IPS-18c (cell line): Measurements from ENCODE around the gene SORBS1.

Experiments used
- H3K4me3 ChIP-seq: 2 replicates; pipeline ENCODE4 v1.7.0; 2013; ENCODE audit warnings: low read depth, mild to moderate bottlenecking, low read length, moderate library complexity; ENCODE audit not compliant: insufficient read depth
- H3K9me3 ChIP-seq: one replicate; pipeline ENCODE4 v1.6.1; 2013; ENCODE audit warnings: mild to moderate bottlenecking, low read length, moderate library complexity; ENCODE audit not compliant: control insufficient read depth, insufficient read depth

Gene SORBS1

DNA sequence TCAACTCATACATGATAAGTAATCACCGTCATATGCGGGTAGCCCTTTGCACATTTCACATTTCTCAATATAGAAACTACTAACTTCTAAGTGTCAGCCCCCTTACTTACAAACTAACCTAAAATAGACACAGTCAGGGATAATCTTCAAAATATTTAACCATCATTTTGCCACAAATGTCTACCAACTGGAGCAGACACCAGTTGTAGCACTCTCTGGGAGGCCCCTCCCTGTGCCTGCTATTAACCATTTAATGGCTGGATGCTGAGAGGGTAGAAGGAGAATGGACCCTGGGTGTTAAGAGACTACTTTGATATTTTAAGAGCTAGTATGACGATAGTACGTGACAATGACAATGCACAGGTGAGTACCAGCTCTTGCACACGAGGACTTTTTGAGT, 116.4 kb downstream of the SORBS1 start:
- Histone ChIP-seq H3K4me3 (no peak overlapping the region), H3K9me3 (no peaks in the 10 kb centered on the region)

DNA sequence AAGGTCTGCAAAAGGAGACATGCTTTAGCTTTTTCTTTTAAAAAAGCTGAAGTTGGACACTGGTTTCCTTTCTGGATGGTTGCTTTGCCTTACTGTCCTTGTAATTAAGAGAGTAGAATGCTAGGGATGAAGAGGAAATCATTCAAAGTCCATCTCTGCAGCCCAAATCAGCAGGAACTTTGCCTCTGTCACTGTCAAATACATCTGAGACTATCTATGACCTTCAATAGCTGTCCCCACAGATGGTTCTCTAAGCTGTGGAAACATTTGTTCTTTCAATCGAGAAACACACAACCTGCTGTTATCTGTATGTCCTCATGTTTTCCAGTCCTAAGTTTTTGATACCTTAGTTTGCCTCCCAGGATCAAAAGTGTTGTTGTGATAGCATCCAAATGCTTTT, 117.5 kb downstream of the SORBS1 start:
- no peak overlapping the region for H3K4me3 ChIP-seq
- H3K9me3 ChIP-seq = no peaks in the 10 kb centered on the region

- H3K9me3 ChIP-seq = no peaks in the 10 kb centered on the region
Measured at GRCh38 chr10:95442341-95442740, 118.8 kb downstream of the SORBS1 start.

DNA sequence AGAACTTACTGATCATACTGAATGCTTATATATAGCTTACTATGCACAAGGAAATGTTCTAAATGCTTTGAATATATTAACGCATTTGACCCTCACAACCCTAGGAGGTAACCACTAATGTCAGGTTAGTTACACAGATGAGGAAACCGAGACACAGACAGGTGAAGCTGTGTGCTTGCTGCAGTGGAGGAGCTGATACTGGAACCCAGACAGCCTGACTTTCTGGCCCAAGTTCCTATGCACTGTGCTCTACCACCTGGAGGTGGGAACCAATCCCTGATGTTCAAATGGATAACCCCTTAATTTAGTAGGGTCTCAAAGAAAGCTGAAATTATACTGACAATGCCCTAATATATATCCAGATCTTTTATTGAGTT, 119.6 kb downstream of the SORBS1 start:
- Histone ChIP-seq H3K4me3 (no peak overlapping the region), H3K9me3 (no peaks in the 10 kb centered on the region)

More at GRCh38 chr10:95442341-95442740, 118.8 kb downstream of the SORBS1 start:
- no peak overlapping the region for H3K4me3 ChIP-seq

DNA sequence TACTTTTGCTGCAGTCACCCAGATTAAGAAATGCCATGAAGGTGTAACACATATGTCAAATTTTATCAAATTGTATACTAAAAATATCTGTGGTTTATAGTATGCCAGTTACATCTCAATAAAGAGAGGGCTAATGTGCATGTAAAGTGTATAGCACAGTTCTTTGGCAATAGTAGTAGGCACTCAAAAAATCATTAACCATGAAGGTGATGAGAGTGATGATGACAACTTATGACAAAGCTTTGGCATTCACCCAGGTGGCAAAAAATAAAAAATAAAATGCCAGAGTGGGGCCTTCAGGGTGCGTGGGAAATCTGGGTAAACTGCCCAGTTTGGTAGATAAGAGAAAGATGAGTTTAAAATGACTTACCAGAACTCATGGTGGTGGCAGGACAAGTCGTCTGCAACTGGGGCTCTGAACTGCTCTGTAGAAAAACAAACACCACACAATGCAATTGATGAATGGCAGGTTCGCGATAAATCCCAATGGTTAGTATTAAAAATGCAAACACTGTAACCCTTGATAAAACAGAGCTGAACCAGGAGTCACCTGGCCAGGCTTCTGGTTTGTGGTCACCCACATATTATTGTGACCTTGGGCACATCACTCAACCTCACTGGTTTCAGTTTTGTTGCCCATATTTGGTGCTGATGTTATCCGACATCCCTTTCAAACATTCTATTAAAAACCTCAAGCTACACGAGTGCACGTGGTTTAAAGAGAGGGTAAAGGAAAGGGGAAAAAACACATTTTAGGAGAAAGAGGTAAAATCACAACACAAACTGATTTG, 120.2 kb downstream of the SORBS1 start:
- Histone ChIP-seq H3K4me3 (no peak overlapping the region), H3K9me3 (no peaks in the 10 kb centered on the region)

GRCh38 chr10:95440038-95440725, 121.0 kb downstream of the SORBS1 start:
- no peaks in the 10 kb centered on the region for H3K9me3 ChIP-seq
- no peak overlapping the region for H3K4me3 ChIP-seq

DNA sequence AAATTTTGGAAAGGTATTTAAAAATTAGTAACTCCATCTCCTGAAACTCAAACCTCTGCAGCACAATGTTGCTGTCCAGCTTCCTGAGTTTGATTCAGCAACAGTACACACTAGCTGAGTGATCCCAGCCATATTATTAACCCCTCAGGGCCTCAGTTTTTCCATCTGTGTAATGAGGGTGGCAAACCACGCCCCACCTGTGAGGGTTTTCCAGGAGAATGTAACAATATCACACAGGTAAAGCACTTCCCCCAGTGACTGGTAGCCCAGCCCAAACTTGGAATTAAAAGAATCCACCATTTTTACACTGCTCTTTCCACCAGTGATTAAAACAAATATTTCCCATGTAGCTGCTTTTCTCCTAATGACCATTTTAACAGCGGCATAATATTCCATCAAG, 122.4 kb downstream of the SORBS1 start:
- Histone ChIP-seq H3K4me3 (no peak overlapping the region), H3K9me3 (no peaks in the 10 kb centered on the region)

DNA sequence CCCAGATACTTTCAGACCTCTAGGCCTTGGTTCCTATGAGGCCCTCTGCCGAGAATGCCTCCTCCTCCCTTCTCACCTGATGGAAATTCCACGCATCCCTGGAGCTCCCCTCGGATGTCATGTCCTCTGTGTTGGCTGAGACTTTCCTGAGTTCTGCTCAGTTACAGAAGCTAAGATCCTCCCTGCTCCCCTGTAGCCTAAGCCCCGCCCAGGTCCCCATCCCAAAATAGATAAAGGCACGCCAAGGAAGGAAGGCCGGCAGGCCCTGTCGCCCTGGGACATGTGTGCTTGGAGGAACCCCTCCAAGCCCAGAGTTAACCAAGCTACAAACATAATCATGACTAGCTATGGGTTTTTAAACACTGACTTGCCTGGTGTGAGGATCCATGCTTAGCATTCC, 123.5 kb downstream of the SORBS1 start:
- no peak overlapping the region for H3K4me3 ChIP-seq

DNA sequence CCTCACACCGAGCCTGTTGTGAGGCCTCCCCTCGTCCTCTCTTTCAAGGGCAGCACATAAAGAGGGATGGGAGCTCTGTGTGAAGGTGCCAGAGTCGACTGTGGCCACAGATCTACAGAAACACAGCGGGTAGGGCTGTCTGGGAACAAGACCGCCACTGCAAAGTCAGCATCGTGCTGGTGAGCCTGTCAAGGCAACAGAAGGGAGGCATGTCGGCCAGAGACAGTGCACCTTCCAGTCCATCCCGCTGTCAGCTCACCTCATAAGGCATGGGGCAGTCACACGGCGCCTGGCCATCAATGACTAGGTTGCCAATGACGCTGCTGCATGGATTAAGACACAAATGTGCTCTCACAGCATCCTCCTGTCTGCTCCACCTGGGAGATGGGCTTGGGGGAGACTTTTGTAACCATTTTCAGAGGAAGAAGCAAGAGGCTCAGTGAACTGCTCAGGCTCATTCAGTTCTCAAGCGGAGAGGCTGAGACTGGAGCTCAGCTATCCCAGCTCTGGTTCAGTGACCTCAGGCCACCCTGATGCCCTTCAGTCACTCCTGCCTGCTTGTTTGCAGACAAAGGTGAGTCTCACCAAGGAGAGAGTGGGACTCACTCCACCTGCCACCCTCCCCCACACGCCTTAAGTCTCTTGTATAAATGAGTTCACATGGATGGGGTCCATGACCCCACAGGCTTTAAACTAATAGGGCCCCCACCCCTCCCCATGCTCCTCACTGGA, 125.5 kb downstream of the SORBS1 start:
- H3K4me3 ChIP-seq = no peak overlapping the region
- H3K9me3 ChIP-seq = no peaks in the 10 kb centered on the region

More for the DNA sequence above, 123.5 kb downstream of the SORBS1 start:
- no peaks in the 10 kb centered on the region for H3K9me3 ChIP-seq

DNA sequence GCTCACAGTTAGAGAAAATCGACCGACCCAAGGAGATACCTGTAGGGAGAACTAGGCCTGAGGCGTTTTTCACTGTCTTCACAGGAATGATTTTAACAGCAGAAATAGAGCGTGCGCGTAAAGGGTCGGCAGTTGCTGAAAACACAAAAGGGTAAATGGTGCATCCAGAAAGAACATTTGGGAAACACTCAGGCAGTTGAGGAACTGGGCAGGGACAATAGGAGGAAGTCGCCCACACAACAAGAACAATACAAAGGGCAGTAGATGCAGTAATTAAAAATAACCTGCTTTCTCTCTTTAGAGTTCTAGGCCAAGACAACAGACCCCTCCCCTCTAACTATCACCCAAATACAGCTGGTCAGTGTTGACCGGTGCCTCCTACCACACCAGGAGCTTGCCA, 126.6 kb downstream of the SORBS1 start:
- Histone ChIP-seq H3K4me3 (no peak overlapping the region), H3K9me3 (no peaks in the 10 kb centered on the region)

DNA sequence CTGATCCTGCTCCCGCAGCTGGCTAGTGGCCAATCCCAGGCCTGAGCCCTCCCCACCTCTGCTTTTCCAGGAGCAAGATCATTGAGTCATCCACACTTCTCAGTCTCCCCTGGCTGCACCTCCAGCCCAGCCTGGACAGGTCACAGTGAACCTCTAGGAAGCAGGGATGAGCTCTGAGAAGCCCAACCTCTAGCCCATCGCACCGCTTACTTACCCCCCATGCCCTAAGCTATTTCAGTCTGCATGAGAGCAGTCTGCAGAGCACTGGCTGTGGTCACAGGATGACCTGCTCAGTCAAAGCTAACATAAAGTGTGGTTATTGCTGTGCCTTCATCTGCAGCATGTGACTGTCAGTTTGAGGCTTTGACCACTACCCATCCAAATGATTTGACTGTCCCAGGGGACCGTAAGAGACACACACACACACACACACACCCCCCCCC, 129.2 kb downstream of the SORBS1 start:
- no peaks in the 10 kb centered on the region for H3K9me3 ChIP-seq
- no peak overlapping the region for H3K4me3 ChIP-seq

GRCh38 chr10:95430231-95430951, 130.8 kb downstream of the SORBS1 start:
- Histone ChIP-seq H3K4me3 (no peak overlapping the region), H3K9me3 (no peaks in the 10 kb centered on the region)

DNA sequence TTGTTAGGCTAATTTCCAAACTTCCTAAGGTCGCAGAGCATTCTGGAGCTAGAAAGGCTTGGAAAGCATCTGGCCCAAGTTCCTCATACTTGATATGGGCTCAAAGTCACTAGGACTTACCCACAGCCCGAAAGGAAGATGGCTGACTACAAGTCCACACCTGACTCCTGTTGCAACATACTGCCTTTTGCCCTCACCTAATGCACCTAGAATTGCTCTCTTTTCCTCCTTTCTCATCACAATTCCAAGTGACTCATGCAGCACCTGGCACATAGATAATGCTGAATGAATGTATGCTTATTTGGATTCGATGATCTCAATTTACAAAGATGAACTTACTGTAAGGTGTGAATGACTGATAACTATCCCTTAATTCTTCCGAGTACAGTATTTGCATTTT, 131.5 kb downstream of the SORBS1 start:
- Histone ChIP-seq H3K4me3 (no peak overlapping the region), H3K9me3 (no peaks in the 10 kb centered on the region)

GRCh38 chr10:95428701-95429100, 132.5 kb downstream of the SORBS1 start:
- H3K9me3 ChIP-seq = no peaks in the 10 kb centered on the region

GRCh38 chr10:95426482-95426881, 134.7 kb downstream of the SORBS1 start:
- H3K4me3 ChIP-seq = no peak overlapping the region
- H3K9me3 ChIP-seq = no peaks in the 10 kb centered on the region

More at GRCh38 chr10:95428701-95429100, 132.5 kb downstream of the SORBS1 start:
- H3K4me3 ChIP-seq = no peak overlapping the region

DNA sequence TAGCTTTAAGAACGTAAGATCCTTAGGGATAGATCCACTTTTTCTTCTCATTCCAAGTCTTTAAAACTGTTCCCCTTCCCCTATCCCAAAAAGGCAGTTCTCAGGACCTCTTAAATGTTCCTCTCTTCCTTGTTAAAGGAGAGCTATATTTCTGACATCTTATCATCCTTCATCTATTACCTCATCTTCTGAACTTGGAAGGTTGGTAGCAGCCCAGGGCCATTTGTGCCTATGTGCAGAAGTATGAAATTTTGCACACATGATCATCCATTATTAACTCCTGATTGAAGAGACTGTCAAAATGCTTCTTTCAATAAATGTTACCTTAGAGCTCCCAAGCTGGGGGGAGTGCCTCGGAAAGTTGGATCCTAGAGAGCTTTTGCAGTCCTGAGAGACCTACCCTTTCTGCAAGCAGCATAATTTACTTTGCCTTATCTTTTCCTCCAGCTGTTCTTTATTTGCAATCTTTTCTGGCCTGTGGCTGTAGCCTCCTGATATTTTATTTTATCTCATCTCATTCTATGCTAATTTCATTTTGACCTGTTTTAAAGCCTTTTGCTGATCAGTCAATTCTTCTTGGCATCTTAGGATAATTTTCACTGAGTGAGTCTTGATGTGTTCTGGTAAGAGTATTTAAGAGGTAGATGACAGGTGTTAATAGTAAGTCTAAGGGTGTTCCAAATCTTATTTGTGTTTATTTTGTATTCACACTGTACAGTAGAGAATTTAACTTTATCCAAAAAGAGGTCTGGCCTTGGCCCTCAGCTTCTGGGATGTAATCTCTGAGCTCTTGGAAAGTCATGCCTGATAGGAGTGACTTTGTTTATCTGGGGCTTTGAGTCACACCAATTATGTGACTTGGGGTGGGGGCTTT, 135.3 kb downstream of the SORBS1 start:
- Histone ChIP-seq H3K9me3 (no peaks in the 10 kb centered on the region), H3K4me3 (no peak overlapping the region)
